NOMO-1 (cell line): ENCODE data around the gene GPR27.
A peak's percentile ranks its signal among the peaks of the same experiment; 100 is the strongest.

Experiments used
- DNase-seq, 2 experiments: peaks; one replicate each; lab custom pipeline; 2025; ENCODE audit not compliant: unreplicated experiment in 2 of 2; lab: John Stamatoyannopoulos, UW

The GPR27 gene

DNA sequence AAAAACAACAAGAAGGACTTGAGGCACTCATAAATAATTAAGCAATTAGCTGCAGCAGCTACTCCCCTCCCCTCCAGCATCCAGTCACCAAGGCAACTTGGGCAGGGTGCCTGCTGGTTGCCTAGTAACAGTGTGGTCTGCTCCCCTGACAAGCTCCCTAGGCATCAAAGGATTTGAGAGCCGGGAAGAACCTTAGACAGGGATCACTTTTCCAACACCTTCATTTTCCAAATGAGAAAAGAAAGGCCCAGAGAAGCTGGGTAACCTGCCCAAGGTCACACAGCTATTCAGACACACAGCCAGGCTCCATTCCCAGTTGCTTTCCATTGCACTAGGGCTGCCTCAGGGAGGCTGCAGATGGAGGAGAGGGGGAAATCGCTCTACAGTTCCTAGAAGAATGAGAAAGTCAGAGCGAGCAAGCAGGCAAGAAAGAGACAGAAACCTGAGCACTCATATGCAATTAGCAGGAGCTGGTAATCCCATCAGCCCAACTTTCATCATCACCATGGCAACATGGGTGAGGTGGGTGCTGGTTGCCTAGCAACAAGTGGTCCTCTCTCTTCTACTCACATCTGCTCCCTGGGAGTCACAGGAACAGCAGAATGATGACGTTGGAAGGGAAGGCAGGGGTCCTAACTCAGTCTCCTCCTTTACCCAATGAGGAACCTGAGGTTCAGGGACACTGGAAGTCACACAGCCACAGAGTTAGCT lies 24.9 kb upstream of the GPR27 start:
- DNase-seq = peak in 1 of 2 experiments; percentile 9

DNA sequence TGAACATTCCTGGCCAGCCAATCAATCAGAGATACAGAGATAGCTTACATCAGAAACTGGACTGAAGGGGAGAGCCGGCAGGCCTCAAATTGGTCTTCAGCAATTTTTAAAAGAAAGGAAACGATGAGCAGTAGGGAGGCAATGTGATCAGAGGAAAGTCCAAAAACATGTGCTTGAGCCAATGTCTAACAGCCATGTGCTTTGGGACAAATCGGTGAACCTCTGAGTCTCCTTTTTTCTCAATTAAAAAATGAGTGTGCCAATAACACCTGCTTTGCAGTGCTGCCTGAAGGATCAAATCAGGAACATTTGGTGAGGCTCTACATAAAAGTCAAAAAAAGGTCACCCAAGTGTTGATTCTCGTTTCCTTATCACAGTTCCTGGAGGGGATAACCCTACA lies 21.0 kb upstream of the GPR27 start:
- no peak for DNase-seq

DNA sequence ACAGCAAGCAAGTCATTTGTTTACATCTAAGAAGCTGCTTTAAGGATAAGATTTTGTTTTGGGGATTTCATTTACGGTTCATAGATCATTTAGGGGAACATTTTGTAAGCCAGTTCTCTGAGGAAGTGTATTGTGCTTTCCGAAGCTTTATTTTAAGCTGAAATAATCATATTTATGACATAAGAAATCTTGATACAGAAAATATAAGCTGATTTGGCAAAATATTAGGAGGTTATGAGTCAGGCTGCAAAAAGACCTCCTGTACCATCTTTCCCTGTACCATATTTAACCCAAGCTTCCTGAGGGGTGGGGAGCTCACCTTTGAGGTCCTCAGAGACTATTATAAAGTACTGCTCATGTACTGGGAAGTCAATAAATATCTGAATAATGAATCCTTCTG lies 20.3 kb upstream of the GPR27 start:
- DNase-seq = no peak

GRCh38 chr3:71734881-71735280 lies 18.8 kb upstream of the GPR27 start:
- no peak for DNase-seq

DNA sequence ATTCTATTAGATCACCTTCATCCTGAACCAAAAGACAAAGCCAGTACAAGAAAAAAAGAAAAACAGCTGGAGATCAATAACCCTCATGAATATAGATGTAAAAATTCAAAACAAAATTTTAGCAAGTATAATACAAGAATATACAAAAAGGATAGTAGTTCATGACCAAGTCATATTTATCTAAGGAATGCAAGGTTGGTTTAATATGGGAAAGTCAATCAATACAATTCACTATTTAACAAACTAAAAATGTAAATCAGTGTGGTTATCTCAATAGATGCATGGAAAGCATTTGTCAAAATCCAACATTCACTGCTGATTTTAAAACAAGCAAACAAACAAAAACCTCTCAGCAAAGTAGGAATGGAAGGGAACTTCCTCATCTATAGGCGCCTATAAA lies 11.0 kb upstream of the GPR27 start:
- no peak for DNase-seq

DNA sequence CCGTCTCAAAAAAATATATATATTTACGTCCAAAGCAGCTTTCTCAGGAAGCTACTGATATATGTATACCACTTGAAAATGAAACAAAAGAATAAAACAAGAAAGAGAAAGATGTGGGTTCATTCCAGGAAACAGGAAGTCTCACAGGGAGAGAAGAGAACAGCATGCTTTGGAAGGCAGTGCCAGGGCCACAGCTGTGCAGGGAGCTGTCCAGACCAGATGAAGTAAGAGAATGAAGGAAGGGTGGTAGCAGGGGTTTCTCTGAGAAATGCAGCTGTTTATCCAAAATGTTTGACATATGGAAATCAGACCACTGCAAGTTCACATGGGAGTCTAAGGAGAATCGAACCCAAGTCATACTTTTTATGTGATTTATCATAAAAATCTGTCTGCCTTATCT lies 8.9 kb upstream of the GPR27 start:
- DNase-seq = no peak

DNA sequence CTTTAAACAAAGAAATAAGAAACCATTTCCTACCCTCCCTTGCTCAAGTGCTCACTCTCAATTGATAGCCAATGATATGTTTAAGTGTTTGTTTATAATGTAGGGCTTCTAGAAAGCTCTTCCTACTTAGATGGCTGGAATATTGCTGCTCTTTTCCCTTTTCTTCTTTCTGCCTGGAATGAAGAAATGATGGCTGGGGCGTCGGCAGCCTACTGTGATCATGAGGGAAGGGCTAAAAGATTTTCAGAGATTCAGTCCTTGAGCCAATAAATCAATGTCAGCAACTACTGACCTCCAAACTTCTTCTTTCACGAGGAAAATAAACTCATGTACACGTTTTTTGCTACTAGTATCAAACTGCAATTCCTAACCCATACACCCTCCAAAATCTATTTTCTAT lies 2.1 kb upstream of the GPR27 start:
- DNase-seq = no peak

- DNase-seq = no peak
Observed at GRCh38 chr3:71752831-71753700, 589 bp upstream of the GPR27 start.

DNA sequence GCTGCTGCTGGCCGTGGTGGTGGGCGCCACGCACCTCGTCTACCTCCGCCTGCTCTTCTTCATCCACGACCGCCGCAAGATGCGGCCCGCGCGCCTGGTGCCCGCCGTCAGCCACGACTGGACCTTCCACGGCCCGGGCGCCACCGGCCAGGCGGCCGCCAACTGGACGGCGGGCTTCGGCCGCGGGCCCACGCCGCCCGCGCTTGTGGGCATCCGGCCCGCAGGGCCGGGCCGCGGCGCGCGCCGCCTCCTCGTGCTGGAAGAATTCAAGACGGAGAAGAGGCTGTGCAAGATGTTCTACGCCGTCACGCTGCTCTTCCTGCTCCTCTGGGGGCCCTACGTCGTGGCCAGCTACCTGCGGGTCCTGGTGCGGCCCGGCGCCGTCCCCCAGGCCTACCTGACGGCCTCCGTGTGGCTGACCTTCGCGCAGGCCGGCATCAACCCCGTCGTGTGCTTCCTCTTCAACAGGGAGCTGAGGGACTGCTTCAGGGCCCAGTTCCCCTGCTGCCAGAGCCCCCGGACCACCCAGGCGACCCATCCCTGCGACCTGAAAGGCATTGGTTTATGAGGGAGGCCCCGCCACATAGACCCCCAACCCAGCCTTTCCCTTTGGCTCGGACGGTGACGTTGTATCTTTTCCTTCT lies 1.1 kb downstream of the GPR27 start:
- DNase-seq = no peak

GRCh38 chr3:71758091-71758490 lies 4.4 kb downstream of the GPR27 start:
- DNase-seq = no peak

GRCh38 chr3:71759401-71759800 lies 5.7 kb downstream of the GPR27 start:
- no peak for DNase-seq

GRCh38 chr3:71760140-71760539 lies 6.5 kb downstream of the GPR27 start:
- DNase-seq = no peak

GRCh38 chr3:71763426-71763825 lies 9.8 kb downstream of the GPR27 start:
- peak in 1 of 2 experiments; percentile 47 for DNase-seq

GRCh38 chr3:71771126-71771525 lies 17.5 kb downstream of the GPR27 start:
- DNase-seq = no peak

DNA sequence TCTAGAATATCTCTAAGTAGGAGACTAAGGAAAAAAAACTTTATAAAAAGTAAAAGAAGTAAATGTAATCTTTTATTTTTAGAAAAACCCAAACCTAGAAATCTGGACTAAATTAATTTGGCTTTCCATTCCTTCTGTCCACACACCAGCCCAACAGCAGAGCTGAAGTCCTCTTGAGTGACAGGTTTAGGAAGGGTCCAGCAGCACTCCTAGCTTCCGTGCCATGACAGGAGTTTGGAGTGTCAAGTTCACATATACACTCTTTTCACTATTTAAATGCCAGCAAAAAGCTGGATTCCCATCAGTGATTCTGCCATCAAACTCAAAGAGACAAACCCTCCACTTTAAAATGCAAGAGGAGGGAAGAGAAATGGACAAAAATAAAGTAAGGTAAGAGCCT lies 18.2 kb downstream of the GPR27 start:
- no peak for DNase-seq

DNA sequence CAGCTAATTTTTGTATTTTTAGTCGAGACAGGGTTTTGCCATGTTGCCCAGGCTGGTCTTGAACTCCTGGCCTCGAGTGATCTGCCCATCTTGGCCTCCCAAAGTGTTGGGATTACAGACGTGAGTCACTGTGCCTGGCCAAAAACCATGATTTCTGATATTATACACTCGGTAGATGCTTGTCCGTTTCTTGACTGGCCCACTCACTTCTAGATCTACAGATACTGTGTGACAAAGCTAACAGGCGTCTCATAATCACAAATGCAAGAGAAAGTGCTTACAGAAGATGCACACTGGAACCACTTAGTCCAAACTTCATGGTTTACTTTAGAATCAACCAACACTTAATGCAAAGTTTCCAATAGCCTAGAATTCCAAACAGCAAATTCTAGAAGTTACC lies 22.9 kb downstream of the GPR27 start:
- no peak for DNase-seq

DNA sequence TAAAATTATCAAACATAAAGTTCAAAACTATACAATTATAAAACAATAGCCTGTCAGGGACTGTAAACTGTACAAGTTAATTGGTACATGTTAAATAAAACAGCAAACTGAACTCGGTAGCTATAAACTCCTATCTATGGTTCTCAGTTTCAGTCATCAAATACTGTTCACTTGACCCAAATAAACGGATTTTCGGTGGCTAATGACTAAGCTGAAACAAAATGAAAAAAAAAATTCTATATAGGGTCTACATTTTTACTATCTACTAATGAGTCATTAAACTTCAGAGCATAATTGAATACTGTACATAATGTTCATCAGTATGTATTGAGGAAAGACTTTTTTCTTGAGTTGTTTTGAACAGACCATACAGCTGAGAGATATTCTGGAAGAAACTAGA lies 24.7 kb downstream of the GPR27 start:
- no peak for DNase-seq

GRCh38 chr3:71779674-71780377 lies 26.2 kb downstream of the GPR27 start:
- peak; percentile 78 to 95 for DNase-seq

GRCh38 chr3:71780430-71780829 lies 26.8 kb downstream of the GPR27 start:
- no peak for DNase-seq

DNA sequence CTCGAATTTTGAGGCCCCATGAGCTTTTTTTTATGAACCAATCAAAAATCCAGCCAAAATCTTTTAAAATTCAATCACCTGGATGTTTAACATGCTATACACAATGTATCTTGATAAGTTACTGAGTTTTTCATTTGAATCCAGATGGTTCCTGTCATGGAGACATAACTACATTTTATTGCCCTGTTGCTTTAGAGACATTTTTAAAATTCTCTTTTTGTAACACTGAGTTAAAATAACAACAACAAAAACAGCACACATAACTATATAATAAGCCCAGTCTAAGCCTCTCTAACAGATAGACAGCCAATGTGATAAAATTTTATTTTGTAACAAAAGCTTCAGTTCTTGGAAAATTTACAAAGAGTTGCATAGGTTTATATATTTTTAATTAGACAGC lies 29.5 kb downstream of the GPR27 start:
- DNase-seq = no peak
